Measurements from ENCODE around the gene ABCC10.
A peak's percentile ranks its signal among the peaks of the same experiment; 100 is the strongest.
"Not testable (repeated sequence)": the region's sequence is repeated elsewhere in the genome, so short reads cannot be mapped to it uniquely, and the experiment has no call there.

ABCC10 gene, protein sequence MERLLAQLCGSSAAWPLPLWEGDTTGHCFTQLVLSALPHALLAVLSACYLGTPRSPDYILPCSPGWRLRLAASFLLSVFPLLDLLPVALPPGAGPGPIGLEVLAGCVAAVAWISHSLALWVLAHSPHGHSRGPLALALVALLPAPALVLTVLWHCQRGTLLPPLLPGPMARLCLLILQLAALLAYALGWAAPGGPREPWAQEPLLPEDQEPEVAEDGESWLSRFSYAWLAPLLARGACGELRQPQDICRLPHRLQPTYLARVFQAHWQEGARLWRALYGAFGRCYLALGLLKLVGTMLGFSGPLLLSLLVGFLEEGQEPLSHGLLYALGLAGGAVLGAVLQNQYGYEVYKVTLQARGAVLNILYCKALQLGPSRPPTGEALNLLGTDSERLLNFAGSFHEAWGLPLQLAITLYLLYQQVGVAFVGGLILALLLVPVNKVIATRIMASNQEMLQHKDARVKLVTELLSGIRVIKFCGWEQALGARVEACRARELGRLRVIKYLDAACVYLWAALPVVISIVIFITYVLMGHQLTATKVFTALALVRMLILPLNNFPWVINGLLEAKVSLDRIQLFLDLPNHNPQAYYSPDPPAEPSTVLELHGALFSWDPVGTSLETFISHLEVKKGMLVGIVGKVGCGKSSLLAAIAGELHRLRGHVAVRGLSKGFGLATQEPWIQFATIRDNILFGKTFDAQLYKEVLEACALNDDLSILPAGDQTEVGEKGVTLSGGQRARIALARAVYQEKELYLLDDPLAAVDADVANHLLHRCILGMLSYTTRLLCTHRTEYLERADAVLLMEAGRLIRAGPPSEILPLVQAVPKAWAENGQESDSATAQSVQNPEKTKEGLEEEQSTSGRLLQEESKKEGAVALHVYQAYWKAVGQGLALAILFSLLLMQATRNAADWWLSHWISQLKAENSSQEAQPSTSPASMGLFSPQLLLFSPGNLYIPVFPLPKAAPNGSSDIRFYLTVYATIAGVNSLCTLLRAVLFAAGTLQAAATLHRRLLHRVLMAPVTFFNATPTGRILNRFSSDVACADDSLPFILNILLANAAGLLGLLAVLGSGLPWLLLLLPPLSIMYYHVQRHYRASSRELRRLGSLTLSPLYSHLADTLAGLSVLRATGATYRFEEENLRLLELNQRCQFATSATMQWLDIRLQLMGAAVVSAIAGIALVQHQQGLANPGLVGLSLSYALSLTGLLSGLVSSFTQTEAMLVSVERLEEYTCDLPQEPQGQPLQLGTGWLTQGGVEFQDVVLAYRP (N-terminal part only)

DNA sequence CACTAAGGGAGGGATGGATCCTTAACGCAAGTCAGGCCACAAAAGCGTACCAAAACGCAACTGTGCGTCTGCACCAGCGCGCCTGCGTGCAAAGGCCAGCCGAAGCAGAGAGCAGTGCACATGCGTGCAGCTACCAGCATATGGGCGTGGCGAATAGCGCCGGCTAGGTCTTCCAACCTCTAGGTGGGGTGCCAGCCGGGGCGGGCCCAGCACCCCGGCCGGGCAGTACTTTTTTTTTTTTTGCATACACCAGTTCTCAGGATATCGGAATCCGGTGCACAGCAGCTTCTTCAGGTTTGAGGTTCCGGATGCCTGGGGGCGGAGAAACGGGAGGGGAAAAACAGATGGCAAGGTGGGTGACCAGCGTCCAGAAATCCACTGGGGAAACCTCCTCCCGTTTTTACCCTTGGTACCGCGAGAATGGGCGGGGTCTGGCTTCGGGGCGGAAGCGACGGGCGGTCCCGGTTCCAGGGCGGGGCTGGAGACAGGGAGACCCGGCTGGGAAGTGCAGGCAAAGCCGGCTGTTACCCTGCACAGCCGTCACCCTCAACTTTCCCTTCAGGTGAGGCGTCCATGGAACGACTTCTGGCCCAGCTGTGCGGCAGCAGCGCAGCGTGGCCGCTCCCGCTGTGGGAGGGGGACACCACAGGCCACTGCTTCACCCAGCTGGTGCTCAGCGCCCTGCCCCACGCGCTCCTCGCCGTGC, at the start of gene ABCC10:
Gene ABCC10, plus strand, starts transcription at position 136 of the 706 bp plus-strand sequence. Its CDS starts 438 bp downstream, at position 574.
- DNase-seq, result peak; percentile 95

DNA sequence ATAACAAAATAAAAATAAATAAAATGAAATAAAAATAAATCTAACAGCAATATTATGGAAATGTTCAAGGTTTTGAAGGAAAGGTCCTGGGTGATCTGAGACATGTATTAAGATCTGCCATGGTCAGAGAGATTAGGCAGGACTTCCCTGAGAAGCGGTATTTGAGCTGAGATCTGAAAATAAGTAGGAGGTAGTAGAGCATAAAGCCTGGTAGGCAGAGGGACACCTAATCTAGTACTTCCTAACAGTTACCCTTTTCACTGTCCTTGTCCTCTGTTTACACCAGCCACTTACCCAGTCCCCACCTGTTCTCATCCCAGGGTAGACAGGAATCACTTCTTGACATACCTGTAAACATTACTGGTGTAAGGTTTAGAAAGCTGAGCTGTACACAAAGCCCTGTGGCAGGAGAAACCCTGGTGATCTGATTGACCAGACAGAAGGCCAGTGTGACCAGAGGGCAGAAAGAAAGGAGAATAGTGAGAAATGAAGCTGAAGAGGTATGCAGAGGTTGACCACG, 49.6 kb upstream of the ABCC10 start:
- DNase-seq, result no peak

DNA sequence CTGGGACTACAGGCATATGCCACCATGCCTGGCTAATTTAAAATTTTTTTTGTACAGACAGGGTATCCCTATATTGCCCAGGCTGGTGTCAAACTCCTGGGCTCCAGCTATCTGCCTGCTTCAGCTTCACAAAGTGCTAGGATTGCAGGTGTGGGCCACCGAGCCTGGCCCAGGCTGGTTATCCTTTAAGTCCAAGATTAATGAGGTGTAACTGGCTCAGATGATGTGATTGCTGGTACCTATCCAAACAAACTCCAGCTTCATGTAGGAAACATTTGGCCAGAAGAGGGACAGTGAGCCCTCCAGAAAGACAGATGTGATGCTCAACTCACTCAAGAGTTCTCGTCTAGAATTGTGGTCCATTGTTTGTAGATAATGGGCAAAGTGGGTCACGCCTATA, 48.7 kb upstream of the ABCC10 start:
- DNase-seq, result no peak

DNA sequence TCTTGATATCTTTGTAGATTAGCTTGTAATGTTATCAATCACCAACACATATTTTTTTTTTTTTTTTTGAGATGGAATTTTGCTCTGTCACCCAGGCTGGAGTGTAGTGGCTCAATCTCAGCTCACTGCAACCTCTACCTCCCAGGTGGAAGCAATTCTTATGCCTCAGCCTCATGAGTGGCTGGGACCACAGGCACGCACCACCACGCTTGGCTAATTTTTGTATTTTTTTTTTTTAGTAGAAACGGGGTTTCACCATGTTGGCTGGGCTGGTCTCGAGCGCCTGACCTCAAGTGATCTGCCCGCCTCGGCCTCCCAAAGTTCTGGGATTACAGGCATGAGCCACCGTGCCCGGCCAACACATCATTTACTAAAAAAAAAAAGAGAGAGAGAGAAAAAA, 46.5 kb upstream of the ABCC10 start:
- not testable (repeated sequence) for DNase-seq

DNA sequence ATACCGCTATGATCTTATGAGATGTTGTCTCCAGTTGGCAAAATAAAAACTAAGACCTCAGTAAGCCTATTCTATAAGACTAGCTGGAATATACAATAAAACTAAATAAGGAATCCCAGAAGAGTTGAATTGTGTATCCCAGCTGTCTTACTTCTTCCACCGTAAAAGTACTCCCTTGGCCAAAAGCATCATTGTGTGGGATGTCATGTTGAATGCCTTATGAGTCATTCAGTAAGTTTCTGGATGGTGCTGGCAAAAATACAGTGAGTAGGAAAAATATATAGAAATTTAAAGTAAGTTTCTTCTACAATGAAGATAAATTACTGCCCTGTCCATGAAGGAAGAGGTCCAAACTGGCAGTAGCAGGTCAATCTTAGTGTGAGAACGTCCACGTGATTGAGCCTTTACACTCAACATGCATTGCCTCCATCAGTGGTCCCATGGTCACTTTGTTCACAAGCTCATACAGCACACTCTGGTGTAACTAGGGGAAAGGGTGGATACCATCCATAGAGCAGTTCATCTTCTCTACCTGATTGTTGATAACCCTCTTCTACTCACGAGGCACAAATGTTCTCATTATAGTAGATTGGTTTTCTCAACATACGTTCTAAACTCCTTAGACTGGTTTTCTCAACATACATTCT, 44.2 kb upstream of the ABCC10 start:
- DNase-seq, result no peak

DNA sequence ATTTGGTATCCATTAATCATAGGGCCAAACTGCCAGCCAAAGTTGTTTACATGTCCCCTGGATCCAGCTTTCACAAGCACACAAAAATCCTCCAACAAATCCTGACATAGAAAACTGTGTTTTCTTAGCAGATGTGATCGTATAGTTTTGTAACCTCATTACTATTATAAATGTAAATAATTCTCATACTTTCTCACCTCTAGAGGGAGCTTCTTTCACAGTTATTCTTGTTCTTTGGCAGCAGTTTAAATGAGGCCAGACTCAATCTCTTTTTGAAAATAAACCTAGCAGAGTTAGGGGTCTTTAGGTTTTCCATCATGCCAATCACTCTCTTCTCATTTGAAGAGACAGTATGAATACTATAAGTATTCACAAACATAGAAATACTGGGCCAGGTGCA, 40.8 kb upstream of the ABCC10 start:
- peak; percentile 56 for DNase-seq

DNA sequence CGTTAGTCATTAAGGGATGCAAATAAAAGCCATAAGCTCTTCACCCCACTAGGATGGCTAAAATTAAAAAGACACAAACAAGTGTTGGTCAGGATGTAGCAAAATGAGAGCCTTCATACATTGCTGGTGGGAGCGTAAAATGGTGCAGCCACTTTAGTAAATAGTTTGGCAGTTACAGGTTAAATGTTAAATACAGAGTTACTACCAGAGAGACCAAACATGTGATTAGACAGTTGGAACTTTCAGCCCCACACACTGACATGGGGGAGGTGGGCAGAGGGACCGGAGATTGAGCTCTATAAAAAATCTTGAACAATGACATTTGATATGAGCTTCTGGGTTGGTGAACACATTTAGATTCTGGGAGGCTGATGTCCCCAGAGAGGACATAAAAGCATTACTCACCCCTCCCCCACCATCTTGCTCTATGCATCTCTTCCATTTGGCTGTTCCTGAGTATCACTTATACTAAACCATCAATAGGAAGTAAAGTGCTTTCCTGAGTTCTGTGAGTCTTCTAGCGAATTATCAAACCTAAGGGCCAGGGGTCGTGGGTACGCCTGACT, 37.5 kb upstream of the ABCC10 start:
- DNase-seq, result no peak

DNA sequence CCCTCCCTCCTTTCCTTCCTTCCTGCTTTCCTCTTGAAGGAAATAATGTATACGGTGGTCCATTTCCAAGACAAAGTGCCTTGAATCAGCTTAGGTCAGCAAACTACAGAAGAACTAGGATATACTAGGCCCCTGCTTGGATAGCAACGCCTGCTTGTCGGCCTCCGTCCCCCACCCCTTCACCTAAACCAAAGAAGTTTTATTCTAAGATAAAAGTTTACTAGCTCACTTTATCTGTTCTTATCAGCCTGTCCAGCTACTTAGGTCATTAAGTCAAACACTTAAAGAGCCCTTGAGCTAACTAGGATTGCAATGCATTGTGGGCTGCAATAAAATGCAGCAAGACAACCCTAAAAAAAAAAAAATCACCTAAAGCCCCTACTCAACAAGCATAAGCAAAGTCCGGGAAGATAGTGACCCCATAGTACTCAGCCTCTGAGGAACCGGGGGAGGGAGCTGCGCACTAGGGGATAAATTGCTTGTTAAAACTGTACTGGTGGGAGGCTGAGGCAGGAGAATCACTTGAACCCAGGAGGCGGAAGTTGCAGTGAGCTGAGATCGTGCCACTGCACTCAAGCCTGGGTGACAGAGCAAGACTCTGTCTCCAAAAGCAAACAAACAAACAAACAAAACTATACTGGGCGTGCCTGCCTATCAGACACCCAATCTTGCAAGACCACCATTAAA, 36.4 kb upstream of the ABCC10 start:
- not testable (repeated sequence) for DNase-seq

DNA sequence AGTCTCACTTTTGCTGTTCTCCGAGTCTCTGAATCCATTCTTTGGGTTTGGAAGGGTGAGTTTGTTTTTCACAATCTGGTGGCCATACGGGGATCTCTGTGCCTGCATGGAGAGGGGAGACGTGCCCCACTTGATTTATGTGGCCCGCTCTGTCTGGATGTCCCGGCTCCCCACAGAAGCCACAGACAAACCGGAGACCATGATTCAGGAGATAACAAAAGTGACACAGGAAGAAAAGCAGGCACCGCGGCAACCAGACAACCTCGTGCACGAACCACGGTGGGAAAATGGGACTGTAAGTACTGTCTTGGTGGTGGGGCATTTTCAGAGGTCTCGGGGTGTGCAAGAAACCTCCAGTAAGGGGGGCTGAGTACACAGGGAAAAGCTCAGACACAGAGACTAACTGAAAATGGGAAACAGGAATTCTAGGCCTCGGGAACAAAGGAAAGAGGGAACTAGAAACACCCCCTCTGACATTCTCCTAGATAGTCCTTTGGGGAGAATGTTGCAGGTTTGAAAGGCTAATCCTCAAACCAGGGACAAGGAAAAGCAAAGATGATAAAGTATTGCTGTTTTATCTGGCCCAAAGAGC, 35.8 kb upstream of the ABCC10 start:
- no peak for DNase-seq

DNA sequence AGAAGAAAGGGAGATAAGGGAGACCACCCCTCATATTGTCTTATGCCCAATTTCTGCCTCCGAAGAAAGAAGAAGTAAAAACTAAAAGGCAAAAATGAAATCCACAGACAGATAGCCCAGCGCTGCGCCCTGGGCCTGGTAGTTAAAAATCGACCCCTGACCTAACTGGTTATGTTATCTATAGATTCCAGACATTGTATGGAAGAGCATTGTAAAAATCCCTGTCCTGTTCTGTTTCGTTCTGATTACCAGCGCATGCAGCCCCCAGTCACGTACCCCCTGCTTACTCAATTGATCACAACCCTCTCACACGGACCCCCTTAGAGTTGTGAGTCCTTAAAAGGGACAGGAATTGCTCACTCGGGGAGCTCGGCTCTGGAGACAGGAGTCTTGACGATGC, 34.2 kb upstream of the ABCC10 start:
- DNase-seq, result not testable (repeated sequence)

DNA sequence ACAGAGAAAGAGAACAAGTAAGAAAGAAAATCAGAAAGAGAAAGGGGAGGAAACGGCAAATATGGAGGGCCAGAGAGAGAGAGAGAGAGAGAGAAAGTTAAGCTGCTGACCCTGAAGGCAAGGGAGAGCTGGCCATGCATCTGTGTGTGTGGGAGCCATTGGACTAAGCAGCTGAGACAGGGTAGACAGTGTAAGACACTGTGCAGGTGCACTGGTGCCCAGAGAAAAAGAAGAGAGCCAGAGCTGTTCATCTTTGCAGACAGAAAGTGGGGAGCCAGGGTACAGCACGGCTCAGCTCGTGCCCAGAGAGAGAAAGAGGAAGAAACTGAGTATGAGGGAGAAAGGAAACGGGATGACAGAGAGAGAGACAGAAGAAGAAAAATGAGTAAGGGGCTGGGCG, 33.7 kb upstream of the ABCC10 start:
- DNase-seq, result no peak

DNA sequence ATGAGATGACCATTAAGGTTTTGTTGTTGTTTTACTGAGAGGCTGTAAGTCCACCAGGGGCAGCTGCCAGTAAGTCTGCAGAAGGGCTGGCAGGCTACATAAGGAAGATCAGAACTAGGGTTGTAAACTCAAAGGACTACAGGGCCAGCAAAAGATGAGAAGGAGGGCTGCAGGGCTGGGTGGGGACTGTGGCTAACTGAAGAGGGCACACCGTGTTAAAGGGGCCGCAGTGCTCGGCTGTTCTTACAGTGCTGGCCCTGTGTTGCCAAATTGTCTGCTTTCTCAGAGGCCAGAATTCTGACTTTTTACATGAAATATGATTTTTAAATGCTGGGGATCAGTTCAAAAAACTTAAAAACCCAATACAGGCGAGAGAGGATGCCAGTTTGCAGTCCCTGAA, 32.4 kb upstream of the ABCC10 start:
- DNase-seq, result no peak

DNA sequence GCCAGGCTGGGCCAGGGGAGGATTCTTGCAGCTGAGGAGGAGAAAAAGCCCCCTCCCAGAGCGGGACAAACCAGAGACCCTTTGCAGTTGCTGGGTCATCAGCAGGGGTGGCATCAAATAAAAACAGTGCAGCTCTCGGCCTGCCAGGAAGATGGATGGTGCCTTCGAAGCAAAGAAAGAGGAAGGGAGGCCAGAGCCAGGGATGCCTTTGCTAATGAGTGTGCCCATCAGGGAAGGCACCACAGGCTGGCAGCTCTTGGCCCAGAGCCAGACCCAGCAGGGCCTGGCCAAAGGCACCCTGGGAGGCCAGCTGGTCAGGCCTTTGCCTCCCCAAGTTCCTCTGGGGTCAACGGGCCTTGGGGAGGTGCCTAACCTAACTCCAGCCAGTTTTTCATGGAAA, 31.6 kb upstream of the ABCC10 start:
- no peak for DNase-seq

DNA sequence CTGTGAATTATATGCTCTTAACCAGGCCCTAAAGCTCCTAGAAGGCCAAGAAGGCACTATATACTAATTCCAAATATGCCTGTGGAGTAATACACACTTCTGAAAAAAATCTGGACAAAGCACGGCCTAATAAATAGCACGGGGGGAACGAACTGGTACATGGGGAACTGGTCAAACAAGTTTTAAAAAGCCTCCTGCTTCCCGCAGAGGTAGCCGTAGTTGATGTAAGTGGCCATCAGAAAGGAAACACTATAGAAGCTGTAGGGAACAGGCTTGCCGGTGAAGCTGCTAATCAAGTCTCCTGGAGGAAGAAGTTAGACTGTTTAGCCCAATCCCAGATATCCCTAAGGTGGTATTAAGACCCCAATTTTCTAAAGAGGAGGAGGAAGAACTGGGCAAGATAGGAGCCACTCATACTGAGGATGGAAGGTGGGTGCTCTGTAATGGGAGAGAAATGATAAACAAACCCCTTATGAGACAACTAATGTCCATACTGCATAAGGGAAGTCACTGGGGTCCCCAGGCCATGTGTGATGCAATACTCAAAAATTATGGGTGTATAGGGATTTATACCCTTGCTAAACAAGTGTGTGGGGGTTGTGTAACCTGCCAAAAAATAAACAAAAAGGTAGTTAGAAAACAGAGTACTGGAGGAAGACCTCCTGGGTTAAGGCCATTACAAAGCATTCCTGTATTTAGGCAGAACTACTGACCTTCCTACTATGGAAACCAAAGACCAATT, 30.8 kb upstream of the ABCC10 start:
- DNase-seq, result no peak

DNA sequence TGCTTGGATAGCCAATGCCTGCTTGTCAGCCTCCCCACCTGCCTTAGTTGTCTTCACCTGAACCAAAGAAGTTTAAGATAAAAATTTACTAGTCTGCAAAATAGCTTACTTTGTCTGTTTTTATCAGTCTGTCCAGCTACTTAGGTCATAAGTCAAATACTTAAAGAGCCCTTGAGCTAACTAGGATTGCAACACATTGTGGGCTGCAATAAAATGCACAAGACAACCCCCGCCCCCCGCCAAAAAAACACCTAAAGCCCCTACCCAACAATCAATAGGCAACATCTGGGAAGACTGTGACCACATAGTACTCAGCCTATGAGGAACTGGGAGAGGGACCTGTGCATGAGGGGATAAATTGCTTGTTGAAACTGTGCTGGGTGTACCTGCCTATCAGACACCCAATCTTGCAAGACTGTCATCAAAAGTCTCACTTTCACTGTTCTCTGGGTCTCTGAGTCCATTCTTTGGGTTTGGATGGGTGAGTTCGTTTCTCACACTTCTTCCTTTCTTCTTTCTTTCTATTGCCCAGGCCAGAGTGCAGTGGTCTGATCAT, 27.3 kb upstream of the ABCC10 start:
- no peak for DNase-seq

DNA sequence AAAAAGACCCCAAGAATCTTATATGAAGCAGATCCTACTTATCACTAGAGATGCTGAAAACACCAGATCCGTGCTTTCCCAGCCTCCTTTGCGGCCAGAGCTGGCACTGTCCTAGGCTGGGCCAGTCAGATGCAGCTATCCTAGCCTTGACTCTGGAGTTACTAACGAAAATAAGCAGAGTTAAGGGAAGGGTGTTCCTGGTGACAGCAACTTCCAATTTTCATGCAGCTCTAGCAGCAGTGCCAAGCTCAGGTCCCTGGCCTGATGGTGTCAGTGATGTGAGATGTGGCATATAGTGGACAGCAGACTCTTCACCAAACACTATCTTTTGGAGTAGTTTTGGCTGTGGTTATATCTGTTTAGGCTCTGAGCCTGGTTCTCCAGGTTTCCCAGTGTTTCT, 25.6 kb upstream of the ABCC10 start:
- no peak for DNase-seq

DNA sequence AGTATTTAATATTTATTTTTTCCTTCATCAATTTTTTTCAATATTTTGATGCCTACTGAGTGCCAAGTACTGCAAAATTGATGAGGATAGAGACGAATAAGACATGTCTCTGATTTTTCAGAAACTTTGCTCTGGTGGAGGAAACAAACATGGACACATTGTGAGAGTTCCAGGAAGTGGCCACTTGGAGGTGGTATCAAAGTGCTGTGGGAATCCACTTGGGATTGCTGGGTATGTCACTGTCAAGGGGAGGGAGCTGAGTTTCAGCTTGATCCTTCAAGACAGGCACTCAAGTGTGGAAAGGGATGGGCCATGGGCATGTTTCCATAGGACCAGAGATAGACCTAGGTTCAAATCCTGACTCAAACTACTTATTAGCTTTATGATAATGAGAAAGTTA, 24.5 kb upstream of the ABCC10 start:
- no peak for DNase-seq

DNA sequence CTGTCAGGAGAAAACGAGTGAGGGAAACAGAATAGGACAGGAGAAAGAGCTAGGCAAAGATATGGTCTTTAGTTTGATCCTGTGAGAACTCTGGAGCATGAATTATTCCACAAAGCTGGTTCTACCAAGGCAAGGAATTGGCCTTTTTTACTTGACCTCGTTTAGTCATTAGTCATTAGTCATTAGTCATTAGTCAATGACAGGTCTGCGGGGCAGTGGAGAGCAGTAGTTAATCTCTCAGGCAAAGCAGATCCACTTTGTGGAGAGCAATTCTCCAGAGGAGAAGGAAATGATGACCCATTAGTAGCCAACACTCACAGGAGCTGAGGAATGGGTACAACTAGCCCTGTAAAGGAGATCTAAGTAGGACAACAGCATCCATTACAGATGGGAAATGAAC, 22.0 kb upstream of the ABCC10 start:
- DNase-seq, result no peak

DNA sequence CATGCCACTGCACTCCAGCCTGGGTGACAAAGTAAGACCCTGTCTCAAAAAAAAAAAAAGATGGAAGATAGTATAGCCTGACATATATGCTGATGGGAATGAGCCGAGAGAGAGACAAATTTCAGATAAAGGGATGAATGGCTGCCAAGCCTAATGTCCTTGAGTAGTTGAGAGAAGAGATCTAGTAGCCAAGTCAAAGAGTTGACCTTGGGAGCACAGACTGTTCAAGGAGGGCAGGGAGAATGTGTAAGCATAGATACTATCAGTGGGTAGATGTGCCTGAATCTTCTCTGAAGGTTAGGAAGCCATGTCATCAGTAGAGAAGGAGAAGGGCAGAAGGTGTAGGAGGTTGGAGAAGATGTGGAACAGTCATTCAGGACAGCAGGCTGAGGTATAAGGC, 20.0 kb upstream of the ABCC10 start:
- no peak for DNase-seq

Measured in NCI-H1105 treated with DMSO at 0.1 percent for 48 hours (cell line).